GM12801 (cell line): Measurements from ENCODE around the gene KLHL17.

Source experiments
- CTCF ChIP-seq: IDR thresholded peaks from one replicate; pipeline ENCODE4 v1.5.1; 2011; ENCODE audit warnings: control low read depth; ENCODE audit not compliant: insufficient read length; ENCODE audit errors: extremely low read depth

KLHL17 gene

DNA sequence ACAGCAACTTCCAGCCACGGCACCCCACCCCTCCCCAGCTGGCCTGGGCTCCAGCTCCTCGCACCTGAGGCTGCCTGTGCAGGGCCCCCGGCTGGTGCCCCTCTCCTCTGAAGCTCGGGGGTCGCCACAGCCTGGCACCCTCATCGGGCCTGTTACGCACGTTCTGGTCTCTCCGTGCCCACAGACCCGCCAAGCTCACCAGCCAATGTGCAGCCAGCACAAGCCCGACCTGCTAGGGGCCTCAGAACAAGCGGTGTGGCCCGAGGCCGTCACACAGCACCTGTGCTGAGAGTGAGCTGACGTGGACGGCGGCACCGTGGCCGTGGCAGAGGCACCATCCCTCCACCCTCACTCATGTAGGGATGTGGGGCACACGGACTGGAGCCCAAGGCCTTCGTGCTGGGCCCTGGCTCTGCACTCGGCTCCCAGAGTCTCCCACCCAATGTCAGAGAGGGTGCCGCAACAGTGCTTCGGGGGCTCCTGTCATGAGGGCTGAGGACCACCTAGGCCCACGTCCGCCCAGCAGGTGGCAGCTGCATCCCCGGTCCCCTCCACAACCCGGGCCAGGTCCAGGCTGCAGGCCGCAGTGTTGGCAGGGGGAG, 41.0 kb upstream of the KLHL17 start:
- TF ChIP-seq CTCF = no peak

- TF ChIP-seq CTCF = no peak
Measured at GRCh38 chr1:920010-920409, 40.4 kb upstream of the KLHL17 start.

DNA sequence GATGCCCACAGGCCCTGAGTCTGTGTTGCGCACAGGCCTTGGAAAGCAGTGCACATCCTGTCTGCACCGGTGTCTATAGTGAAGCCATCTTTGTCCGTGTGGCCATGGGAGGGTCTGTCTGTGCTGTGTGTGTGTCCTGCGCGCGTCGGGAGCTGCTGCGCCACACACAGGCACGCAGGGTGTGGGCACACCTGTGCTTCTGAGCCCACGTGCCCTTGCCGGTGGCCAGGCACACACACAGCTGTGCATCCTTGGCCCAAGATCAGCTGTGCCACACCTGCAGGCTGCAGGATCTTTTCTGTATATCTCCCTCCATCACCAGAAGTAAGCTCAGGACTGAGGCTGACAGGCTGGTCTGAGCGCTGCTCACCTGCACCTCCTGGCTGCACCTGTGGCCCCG, 39.9 kb upstream of the KLHL17 start:
- TF ChIP-seq CTCF = no peak

DNA sequence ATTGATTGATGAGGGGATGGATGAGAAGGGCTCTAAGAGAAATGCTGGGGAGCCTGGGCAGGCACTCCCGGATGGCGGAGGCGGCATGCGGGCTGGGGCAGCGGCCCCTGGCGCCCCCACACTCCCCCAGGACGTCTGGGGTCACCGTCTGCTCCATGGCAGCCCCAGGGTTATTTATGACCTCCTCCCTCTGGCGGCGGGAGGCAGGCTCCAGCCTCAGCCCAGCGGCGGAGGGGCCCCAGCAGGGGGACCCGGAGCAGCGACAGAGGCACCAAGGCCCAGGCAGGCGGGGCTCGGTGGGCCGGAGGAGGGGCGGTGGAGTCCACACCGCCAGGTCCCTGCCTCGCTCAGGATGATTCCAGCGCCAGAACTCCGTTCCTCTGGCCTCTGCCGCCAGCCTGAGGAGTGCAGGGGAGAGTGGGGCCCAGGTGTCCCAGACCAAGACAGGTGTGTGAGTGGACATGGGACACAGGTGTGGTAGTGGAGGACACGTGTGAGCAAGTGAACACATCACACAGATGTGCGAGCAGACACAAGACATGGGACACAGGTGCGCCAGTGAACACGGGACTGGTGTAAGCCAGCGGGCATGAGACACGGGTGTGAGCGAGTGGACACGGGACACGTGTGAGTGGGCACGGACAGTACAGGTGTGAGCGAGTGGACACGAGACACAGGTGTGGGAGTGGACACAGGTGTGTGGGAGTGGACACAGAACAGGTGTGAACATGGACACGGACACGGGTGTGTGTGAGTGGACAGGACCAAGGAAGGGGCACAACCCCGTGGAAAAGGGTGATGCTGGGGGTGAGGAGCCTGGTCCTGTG, 39.2 kb upstream of the KLHL17 start:
- no peak for TF ChIP-seq CTCF

DNA sequence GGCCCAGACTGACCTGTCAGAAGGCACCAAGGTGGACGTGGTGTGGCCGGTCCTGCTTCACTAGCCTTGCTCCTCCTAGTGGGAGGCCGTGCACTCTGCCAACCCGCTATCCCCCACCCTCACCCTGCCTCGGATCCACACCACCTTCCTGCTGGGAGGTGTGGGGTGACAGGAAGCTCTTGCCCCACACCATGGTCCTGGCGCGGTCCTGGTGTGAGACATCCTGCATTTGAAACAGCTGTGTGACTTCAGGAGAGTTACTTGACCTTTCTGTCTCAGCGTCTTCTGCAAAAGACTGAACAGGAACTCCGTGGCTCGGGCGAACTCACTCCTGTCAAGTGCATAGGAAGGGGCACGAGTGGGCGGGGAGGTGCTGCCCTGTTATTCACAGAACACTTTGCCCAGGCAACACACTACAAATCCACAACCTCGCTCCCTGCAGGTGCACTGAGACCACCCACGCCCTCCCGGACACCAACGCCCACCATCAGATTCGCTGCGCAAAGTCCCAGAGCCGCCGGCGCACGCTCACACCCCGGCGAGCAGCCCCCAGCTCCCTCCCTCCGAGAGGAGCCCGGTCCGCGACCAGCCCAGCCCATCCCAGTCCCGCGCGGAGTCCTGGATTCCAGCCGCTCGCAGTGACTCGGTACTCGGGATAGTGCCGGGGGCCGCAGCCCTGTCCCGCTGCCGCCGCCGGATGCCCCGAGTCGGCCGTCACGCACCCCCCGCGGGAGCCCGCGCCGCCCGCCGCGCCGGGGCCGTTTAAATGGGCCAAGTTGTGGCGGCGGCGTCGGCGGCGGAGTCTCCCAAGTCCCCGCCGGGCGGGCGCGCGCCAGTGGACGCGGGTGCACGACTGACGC, 37.0 kb upstream of the KLHL17 start, which contains the start of gene SAMD11:
Gene SAMD11, plus strand, starts transcription at position 793 of the 860 bp plus-strand sequence. CDS start 509 bp downstream, outside the sequence.
- TF ChIP-seq CTCF = no peak

DNA sequence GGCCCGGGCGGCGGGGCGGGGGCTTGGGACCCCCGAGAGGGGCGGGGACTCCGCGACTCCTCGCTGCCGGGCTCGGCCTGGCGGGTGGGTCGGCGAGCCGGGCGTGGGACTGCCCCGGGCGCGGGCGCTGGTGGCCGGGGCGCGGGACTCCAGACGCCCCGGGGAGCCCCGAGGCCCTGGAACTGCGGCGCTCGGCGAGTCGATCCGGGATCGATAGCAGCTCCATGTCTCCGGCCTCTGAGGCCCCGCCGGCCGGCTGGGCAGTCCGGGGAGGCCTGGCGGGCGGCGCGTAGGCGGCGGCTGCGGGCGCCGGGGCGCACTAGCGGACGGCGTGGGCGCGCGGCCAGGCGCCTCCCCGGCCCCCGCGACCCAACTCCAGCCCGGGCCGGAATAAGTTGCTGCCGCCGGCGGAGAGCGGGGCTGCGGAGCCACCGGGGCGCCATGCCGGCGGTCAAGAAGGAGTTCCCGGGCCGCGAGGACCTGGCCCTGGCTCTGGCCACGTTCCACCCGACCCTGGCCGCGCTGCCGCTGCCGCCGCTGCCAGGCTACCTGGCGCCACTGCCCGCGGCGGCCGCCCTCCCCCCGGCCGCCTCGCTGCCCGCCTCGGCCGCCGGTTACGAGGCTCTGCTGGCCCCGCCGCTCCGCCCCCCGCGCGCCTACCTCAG, 36.3 kb upstream of the KLHL17 start:
- no peak for TF ChIP-seq CTCF
